Left renal cortex interstitium (tissue), 4 donors: ENCODE measurements around the gene MSH5. TPM values are rescaled to one million over a fixed set of nuclear protein-coding genes. Genes with fewer than 3 reads are reported as not detected.

Experiments
- DNase-seq, 4 donors: peaks; one replicate each; pipeline ENCODE4 v3.0.0-alpha.2; 2013; ENCODE audit warnings: low read depth in 4 of 4, low spot score in 2 of 4, missing footprints in 1 of 4
- polyA plus RNA-seq, 4 donors: library from polyadenylated mRNA; unstranded; fragments of 120-200 nt; gene quantifications; one replicate each; pipeline ENCODE4 v1.2.1, GENCODE V29; 2013; ENCODE audit not compliant: insufficient read length in 4 of 4

Gene MSH5
- polyA plus RNA-seq, 4 donors: 13.1 to 58.4 (median 30.9) TPM

GRCh38 chr6:31711233-31711632, 28.6 kb upstream of the MSH5 start:
- no peak for DNase-seq

- DNase-seq: no peak
Observed at GRCh38 chr6:31712296-31712695, 27.5 kb upstream of the MSH5 start.

- no peak for DNase-seq
Observed at GRCh38 chr6:31713465-31713864, 26.3 kb upstream of the MSH5 start.

- peak in 2 of 4 donors; percentile 37 to 45 for DNase-seq
Observed at GRCh38 chr6:31713991-31714684, 25.7 kb upstream of the MSH5 start.

- no peak for DNase-seq
Observed at GRCh38 chr6:31715022-31715958, 24.5 kb upstream of the MSH5 start, which contains the start of gene LY6G6D. LY6G6D (plus strand) TSS chr6:31715348; CDS start chr6:31715356, 8 bp downstream.

GRCh38 chr6:31717499-31718222, 22.1 kb upstream of the MSH5 start:
- DNase-seq: no peak

- no peak for DNase-seq
Observed at GRCh38 chr6:31718265-31718664, 21.5 kb upstream of the MSH5 start.

GRCh38 chr6:31719001-31719400, 20.8 kb upstream of the MSH5 start:
- no peak for DNase-seq

GRCh38 chr6:31720196-31720770, 19.5 kb upstream of the MSH5 start:
- no peak for DNase-seq

GRCh38 chr6:31721351-31722020, 18.3 kb upstream of the MSH5 start, which contains the start of gene LY6G6C:
LY6G6C (minus strand) TSS chr6:31721746; CDS start chr6:31721679, 67 bp downstream.
- no peak for DNase-seq

- no peak for DNase-seq
Observed at GRCh38 chr6:31722173-31722572, 17.6 kb upstream of the MSH5 start.

GRCh38 chr6:31723245-31723979, 16.4 kb upstream of the MSH5 start, which contains the start of gene MPIG6B:
MPIG6B (plus strand) TSS chr6:31723373; CDS start chr6:31723384, 11 bp downstream.
- DNase-seq: no peak

- no peak for DNase-seq
Observed at GRCh38 chr6:31723980-31724691, 15.7 kb upstream of the MSH5 start.

- DNase-seq: no peak
Observed at GRCh38 chr6:31725502-31726350, 14.1 kb upstream of the MSH5 start.

GRCh38 chr6:31727034-31727716, 12.6 kb upstream of the MSH5 start:
- DNase-seq: no peak

- DNase-seq: no peak
Observed at GRCh38 chr6:31727717-31728671, 11.8 kb upstream of the MSH5 start.
